Neuronal stem cell (in vitro differentiated cells): ENCODE results near the gene PRKG2.

Experiments used
- DNase-seq: peaks from one replicate; pipeline ENCODE4 v3.0.0-alpha.2; 2013; ENCODE audit warnings: low spot score
- H2AFZ ChIP-seq: one replicate; pipeline ENCODE4 v1.6.1; 2013; ENCODE audit warnings: mild to moderate bottlenecking, low read length, inconsistent platforms
- H2AK5ac ChIP-seq: 2 replicates; pipeline ENCODE4 v1.6.1; 2013; ENCODE audit warnings: low read depth, mild to moderate bottlenecking, inconsistent platforms, low read length, moderate library complexity, mixed read lengths
- H2BK120ac ChIP-seq: 2 replicates; pipeline ENCODE4 v1.6.1; 2013; ENCODE audit warnings: low read depth, mild to moderate bottlenecking, inconsistent platforms, low read length, moderate library complexity, mixed read lengths
- H2BK12ac ChIP-seq: one replicate; pipeline ENCODE4 v1.6.1; 2013; ENCODE audit warnings: low read length, inconsistent platforms
- H2BK15ac ChIP-seq: 2 replicates; pipeline ENCODE4 v1.6.1; 2013; ENCODE audit warnings: mild to moderate bottlenecking, low read length, inconsistent platforms, mixed read lengths
- H2BK5ac ChIP-seq: one replicate; pipeline ENCODE4 v1.6.1; 2013; ENCODE audit warnings: inconsistent platforms, mild to moderate bottlenecking, low read length, moderate library complexity
- H3K14ac ChIP-seq: one replicate; pipeline ENCODE4 v1.6.1; 2013; ENCODE audit warnings: low read length, inconsistent platforms
- H3K18ac ChIP-seq: 2 replicates; pipeline ENCODE4 v1.6.1; 2013; ENCODE audit warnings: low read length, inconsistent platforms
- H3K23ac ChIP-seq: 2 replicates; pipeline ENCODE4 v1.6.1; 2013; ENCODE audit warnings: low read depth, mild to moderate bottlenecking, mixed read lengths, low read length, inconsistent platforms; ENCODE audit not compliant: poor library complexity
- H3K27ac ChIP-seq: replicated peaks from 3 replicates; pipeline ENCODE4 v1.5.1; 2013; ENCODE audit warnings: low read length, inconsistent platforms
- H3K27me3 ChIP-seq, 3 experiments: 2 replicates each; pipeline ENCODE4 v1.6.1; 2013; ENCODE audit warnings: low read length in 3 of 3, mild to moderate bottlenecking in 2 of 3, inconsistent platforms in 1 of 3, low read depth in 1 of 3, mixed read lengths in 1 of 3, moderate library complexity in 1 of 3; ENCODE audit not compliant: control insufficient read depth in 3 of 3, insufficient read depth in 3 of 3
- H3K36me3 ChIP-seq, 2 donors: replicated peaks in 1 of 2; 2 replicates each; pipeline ENCODE4 v1.6.1; 2013; ENCODE audit warnings: low read length in 2 of 2; ENCODE audit not compliant: control insufficient read depth in 2 of 2, insufficient read depth in 2 of 2
- H3K4ac ChIP-seq: 2 replicates; pipeline ENCODE4 v1.6.1; 2013; ENCODE audit warnings: inconsistent platforms, mild to moderate bottlenecking, low read length, moderate library complexity
- H3K4me1 ChIP-seq, 2 donors: 1 replicate in 1 of 2; 2 replicates in 1 of 2; pipeline ENCODE4 v1.6.1; 2013; ENCODE audit warnings: low read length in 2 of 2, low read depth in 1 of 2; ENCODE audit not compliant: control insufficient read depth in 2 of 2, insufficient read depth in 1 of 2
- H3K4me2 ChIP-seq: one replicate; pipeline ENCODE4 v1.6.1; 2013; ENCODE audit warnings: mild to moderate bottlenecking, low read length, inconsistent platforms; ENCODE audit not compliant: insufficient read depth, poor library complexity, severe bottlenecking
- H3K4me3 ChIP-seq, 2 donors: 2 replicates each; pipeline ENCODE4 v1.5.1; 2013; ENCODE audit warnings: low read length in 2 of 2, mild to moderate bottlenecking in 2 of 2, inconsistent platforms in 1 of 2, moderate library complexity in 1 of 2
- H3K79me1 ChIP-seq: one replicate; pipeline ENCODE4 v1.6.1; 2013; ENCODE audit warnings: low read depth, mild to moderate bottlenecking, inconsistent platforms, low read length, moderate library complexity
- H3K9ac ChIP-seq: one replicate; pipeline ENCODE4 v1.6.1; 2013; ENCODE audit warnings: mild to moderate bottlenecking, low read depth, low read length, inconsistent platforms; ENCODE audit not compliant: poor library complexity
- H3K9me3 ChIP-seq, 2 donors: replicated peaks in 1 of 2; 2 replicates each; pipeline versions ENCODE3 to v1.6.1; 2013; ENCODE audit warnings: low read length in 2 of 2, mild to moderate bottlenecking in 2 of 2, inconsistent platforms in 1 of 2, low read depth in 1 of 2, mixed read lengths in 1 of 2, moderate library complexity in 1 of 2; ENCODE audit not compliant: control insufficient read depth in 2 of 2, insufficient read depth in 1 of 2
- H4K8ac ChIP-seq: one replicate; pipeline ENCODE4 v1.6.1; 2013; ENCODE audit warnings: low read depth, mild to moderate bottlenecking, inconsistent platforms, low read length, moderate library complexity
- H4K91ac ChIP-seq: one replicate; pipeline ENCODE4 v1.6.1; 2013; ENCODE audit warnings: low read length, low read depth, mild to moderate bottlenecking, inconsistent platforms; ENCODE audit not compliant: poor library complexity
- WGBS, 2 donors: extraction: QIAGEN DNeasy Blood & Tissue Kit; methylation state at CpG; one replicate each; pipeline ENCODE4 v1.1.7; 2013; ENCODE audit warnings: missing lambda C conversion rate in 2 of 2, mixed read lengths in 1 of 2; ENCODE audit not compliant: insufficient read length in 2 of 2, insufficient replicate concordance in 1 of 2; ENCODE audit errors: extremely low coverage in 2 of 2; 5-methylcytosine and 5-hydroxymethylcytosine counted together

The PRKG2 gene

GRCh38 chr4:81207828-81208227, 7.2 kb downstream of the PRKG2 start:
- Histone ChIP-seq H3K4me2 (no peak overlapping the region), H3K4me3 (no peak overlapping the region), H3K27me3 (peaks cover 0 to 10% (median under 1%) of the 10 kb centered on the region in 3 experiments), H3K9ac (no peak overlapping the region), H3K9me3 (no peaks in the 10 kb centered on the region), H2BK120ac (no peak overlapping the region), H3K4me1 (no peaks in the 10 kb centered on the region), H4K91ac (no peak overlapping the region), H3K14ac (no peak overlapping the region), H2BK15ac (no peak overlapping the region), H2BK12ac (no peak overlapping the region), H3K4ac (no peak overlapping the region), H3K18ac (no peak overlapping the region), H2AK5ac (no peak overlapping the region), H3K27ac (no peak overlapping the region), H3K23ac (no peak overlapping the region), H3K36me3 (no peaks in the 10 kb centered on the region), H2BK5ac (no peak overlapping the region), H2AFZ (no peak overlapping the region), H3K79me1 (no peaks in the 10 kb centered on the region), H4K8ac (no peak overlapping the region)
- DNase-seq, result no peak
- WGBS, 2 donors, result no CpG with 5 or more reads among the region's 1 CpG

GRCh38 chr4:81205302-81205701, 9.7 kb downstream of the PRKG2 start:
- Histone ChIP-seq H2BK15ac (no peak overlapping the region), H3K9ac (no peak overlapping the region), H3K36me3 (no peaks in the 10 kb centered on the region), H3K4ac (no peak overlapping the region), H2AK5ac (no peak overlapping the region), H3K4me3 (no peak overlapping the region), H3K14ac (no peak overlapping the region), H3K27ac (no peak overlapping the region), H3K4me2 (no peak overlapping the region), H2BK12ac (no peak overlapping the region), H2AFZ (no peak overlapping the region), H2BK120ac (no peak overlapping the region), H3K27me3 (no peaks in the 10 kb centered on the region), H3K23ac (no peak overlapping the region), H3K18ac (no peak overlapping the region), H4K8ac (no peak overlapping the region), H3K4me1 (no peaks in the 10 kb centered on the region), H3K9me3 (no peaks in the 10 kb centered on the region), H4K91ac (no peak overlapping the region), H3K79me1 (no peaks in the 10 kb centered on the region), H2BK5ac (no peak overlapping the region)
- no peak for DNase-seq
- WGBS, 2 donors, result no CpG with 5 or more reads among the region's 2 CpGs

- no peak overlapping the region for H3K9ac ChIP-seq
- no peak overlapping the region for H2BK12ac ChIP-seq
- no peak overlapping the region for H3K14ac ChIP-seq
- H2BK120ac ChIP-seq, result no peak overlapping the region
- H2BK15ac ChIP-seq, result no peak overlapping the region
- no CpG with 5 or more reads among the region's 9 CpGs for WGBS, 2 donors
- DNase-seq, result no peak
- no peaks in the 10 kb centered on the region for H3K36me3 ChIP-seq
- H4K91ac ChIP-seq, result no peak overlapping the region
- H2AFZ ChIP-seq, result no peak overlapping the region
- no peaks in the 10 kb centered on the region for H3K9me3 ChIP-seq
- no peaks in the 10 kb centered on the region for H3K79me1 ChIP-seq
- H4K8ac ChIP-seq, result no peak overlapping the region
- H3K4me3 ChIP-seq, result no peak overlapping the region
- H2AK5ac ChIP-seq, result no peak overlapping the region
- no peak overlapping the region for H3K4me2 ChIP-seq
- no peak overlapping the region for H3K4ac ChIP-seq
- no peak overlapping the region for H3K27ac ChIP-seq
- no peaks in the 10 kb centered on the region for H3K4me1 ChIP-seq
- no peak overlapping the region for H2BK5ac ChIP-seq
- no peak overlapping the region for H3K23ac ChIP-seq
- no peaks in the 10 kb centered on the region for H3K27me3 ChIP-seq
- H3K18ac ChIP-seq, result no peak overlapping the region
Observed at GRCh38 chr4:81204571-81204970, 10.5 kb downstream of the PRKG2 start.

- Histone ChIP-seq H3K18ac (no peak overlapping the region), H3K14ac (no peak overlapping the region), H3K36me3 (no peaks in the 10 kb centered on the region), H4K91ac (no peak overlapping the region), H3K4me3 (no peak overlapping the region), H2AK5ac (no peak overlapping the region), H2BK120ac (no peak overlapping the region), H2BK5ac (no peak overlapping the region), H3K79me1 (no peaks in the 10 kb centered on the region), H3K4ac (no peak overlapping the region), H2BK15ac (no peak overlapping the region), H3K9ac (no peak overlapping the region), H3K27me3 (no peaks in the 10 kb centered on the region), H3K23ac (no peak overlapping the region), H3K4me1 (peaks cover 0 to 2% of the 10 kb centered on the region in 2 donors), H2BK12ac (no peak overlapping the region), H4K8ac (no peak overlapping the region), H3K27ac (no peak overlapping the region), H2AFZ (no peak overlapping the region), H3K4me2 (no peak overlapping the region), H3K9me3 (no peaks in the 10 kb centered on the region)
- no peak for DNase-seq
Observed at GRCh38 chr4:81199831-81200230, 15.2 kb downstream of the PRKG2 start.
